PC-9 (cell line): Measurements from ENCODE around the gene GAB2. TPM values are rescaled to one million over a fixed set of nuclear protein-coding genes. Genes with fewer than 3 reads are reported as not detected.

ENCODE experiments used
- BruUV-seq: library from RNA; stranded (reverse); fragments of 400-500 nt; replicated peaks from 2 replicates; lab custom pipeline; 2021; lab: Mats Ljungman, UMichigan
- CTCF ChIA-PET: fragments of 300-600 bp; sonication (Branson Sonifier 250); formaldehyde crosslinking; loops from one replicate; lab custom pipeline; 2022; ENCODE audit warnings: antibody characterized with exemption; lab: Charles Lee
- POLR2A ChIA-PET: fragments of 300-600 bp; sonication (Branson Sonifier 250); formaldehyde crosslinking; loops from one replicate; lab custom pipeline; 2022; ENCODE audit warnings: antibody characterized with exemption; ENCODE audit not compliant: unreplicated experiment; lab: Charles Lee
- DNase-seq, 2 experiments: peaks; one replicate each; pipeline versions ENCODE4 v3.0.0 to v3.0.0-alpha.2; 2015 to 2022; ENCODE audit warnings: mixed read lengths in 1 of 2
- H2AFZ ChIP-seq: fragments of 200-600 bp; sonication (generic); 2 replicates; pipeline ENCODE4 v1.8.1; 2017; ENCODE audit warnings: antibody characterized with exemption
- H3F3A ChIP-seq: fragments of 200-600 bp; sonication (generic); 2 replicates; pipeline ENCODE4 v1.8.1; 2017; ENCODE audit warnings: antibody characterized with exemption, mild to moderate bottlenecking, low read depth; ENCODE audit not compliant: insufficient read depth
- H3K27ac ChIP-seq: fragments of 200-600 bp; sonication (generic); 2 replicates; pipeline ENCODE4 v1.6.1; 2016; ENCODE audit warnings: mixed run types
- H3K27me3 ChIP-seq: fragments of 200-600 bp; sonication (generic); 2 replicates; pipeline ENCODE4 v1.6.1; 2016; ENCODE audit warnings: low read depth, mixed run types; ENCODE audit not compliant: insufficient read depth
- H3K36me3 ChIP-seq: fragments of 200-600 bp; sonication (generic); 2 replicates; pipeline ENCODE4 v1.6.1; 2016; ENCODE audit warnings: low read depth, mixed run types
- H3K4me1 ChIP-seq: fragments of 200-600 bp; sonication (generic); replicated peaks from 2 replicates; pipeline ENCODE4 v1.6.1; 2016; ENCODE audit warnings: mixed run types; ENCODE audit not compliant: insufficient read depth
- H3K4me2 ChIP-seq: fragments of 200-600 bp; sonication (generic); 2 replicates; pipeline ENCODE4 v1.6.1; 2017; ENCODE audit warnings: mixed run types
- H3K4me3 ChIP-seq: fragments of 200-600 bp; sonication (generic); 2 replicates; pipeline ENCODE4 v1.6.1; 2016; ENCODE audit warnings: mixed run types
- H3K79me2 ChIP-seq: fragments of 200-600 bp; sonication (generic); 2 replicates; pipeline ENCODE4 v1.6.1; 2017; ENCODE audit warnings: low read depth, mixed run types
- H3K9me2 ChIP-seq: fragments of 200-600 bp; sonication (generic); 2 replicates; pipeline ENCODE4 v1.8.1; 2017; ENCODE audit warnings: mild to moderate bottlenecking; ENCODE audit not compliant: insufficient read depth
- H3K9me3 ChIP-seq: fragments of 200-600 bp; sonication (generic); 2 replicates; pipeline ENCODE4 v1.8.1; 2016; ENCODE audit warnings: low read depth; ENCODE audit not compliant: insufficient read depth
- H4K20me1 ChIP-seq: fragments of 200-600 bp; sonication (generic); 2 replicates; pipeline ENCODE4 v1.8.1; 2017; ENCODE audit not compliant: insufficient read depth
- CTCF ChIP-seq: fragments of 200-600 bp; sonication (generic); conservative IDR thresholded peaks from 2 replicates; pipeline ENCODE4 v1.6.1; 2017; ENCODE audit warnings: mixed run types, antibody characterized with exemption, mild to moderate bottlenecking, moderate library complexity
- EZH2 ChIP-seq: fragments of 200-600 bp; sonication (generic); IDR thresholded peaks from 2 replicates; pipeline ENCODE4 v1.8.0; 2017; ENCODE audit warnings: antibody characterized with exemption, low read depth
- intact Hi-C: fragments of 100-400 bp; cut with micrococcal nuclease; formaldehyde crosslinking; loops from one replicate; pipeline ENCODE4 v1.10.0; 2022; ENCODE audit not compliant: unreplicated experiment
- total RNA-seq: library from RNA; stranded (reverse); gene quantifications from 2 replicates; pipeline ENCODE4 v1.2.3, GENCODE V29; 2021

Gene GAB2
- total RNA-seq, 1 experiment from 2014 or later = 17.5 TPM

- Histone ChIP-seq H3K9me3 (no peaks in the 10 kb centered on the region), H3K27ac (no peak overlapping the region), H3K36me3 (no peaks in the 10 kb centered on the region), H3F3A (no peaks in the 10 kb centered on the region), H3K4me2 (no peak overlapping the region), H3K4me3 (no peak overlapping the region), H3K9me2 (no peaks in the 10 kb centered on the region; the same call in 1 of the 2 replicates), H3K79me2 (no peaks in the 10 kb centered on the region), H4K20me1 (no peaks in the 10 kb centered on the region), H2AFZ (no peak overlapping the region), H3K4me1 (peaks cover 10% of the 10 kb centered on the region; the same call in 1 of the 2 replicates), H3K27me3 (no peaks in the 10 kb centered on the region)
- TF ChIP-seq CTCF (no peak), EZH2 (no peak)
- no peak for DNase-seq
- no TSS peak for BruUV-seq
- ChIA-PET POLR2A (no interaction called here), CTCF (no interaction called here)
- intact Hi-C loops = loop anchor here (2.0 kb wide), 1 partner anchor 19 kb away; no protein-coding TSS in a partner anchor
Observed at GRCh38 chr11:78344094-78344493, 73.5 kb downstream of the GAB2 start.

- DNase-seq = no peak
- Histone ChIP-seq H3K4me3 (no peak overlapping the region), H3K27me3 (no peaks in the 10 kb centered on the region), H3K9me2 (no peaks in the 10 kb centered on the region; the same call in 1 of the 2 replicates), H3K4me1 (peaks cover 10% of the 10 kb centered on the region; the same call in 1 of the 2 replicates), H3K36me3 (no peaks in the 10 kb centered on the region), H3K27ac (no peak overlapping the region), H2AFZ (no peak overlapping the region), H3K9me3 (no peaks in the 10 kb centered on the region), H3K79me2 (no peaks in the 10 kb centered on the region), H4K20me1 (no peaks in the 10 kb centered on the region), H3F3A (no peaks in the 10 kb centered on the region), H3K4me2 (no peak overlapping the region)
- ChIA-PET CTCF (no interaction called here), POLR2A (no interaction called here)
- BruUV-seq = no TSS peak
- TF ChIP-seq CTCF (no peak), EZH2 (no peak)
- intact Hi-C loops = no loop called here
Observed at GRCh38 chr11:78343303-78343702, 74.3 kb downstream of the GAB2 start.

DNA sequence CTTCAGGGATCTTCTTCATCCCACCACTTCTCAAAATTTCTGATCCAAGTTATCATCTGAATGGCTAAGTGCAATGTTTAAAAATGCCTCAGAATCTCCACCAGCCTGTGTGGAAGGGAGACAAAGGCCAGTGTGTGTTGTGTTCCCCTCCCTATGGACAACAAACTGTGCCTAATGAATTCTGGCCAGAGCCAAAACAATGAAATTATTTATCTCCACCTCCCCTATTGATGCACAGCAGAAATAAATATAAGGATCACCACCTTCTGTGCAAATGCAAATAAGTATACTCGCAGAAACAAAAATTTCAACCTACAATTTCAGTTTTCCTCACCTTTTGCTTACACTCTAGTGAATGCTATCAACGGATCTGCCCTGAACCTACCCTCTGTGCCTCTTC is 75.8 kb downstream of the GAB2 start:
- no peak overlapping the region for H3K4me2 ChIP-seq
- H3K36me3 ChIP-seq = no peaks in the 10 kb centered on the region
- no peaks in the 10 kb centered on the region for H3K79me2 ChIP-seq
- no peak for TF ChIP-seq CTCF
- TF ChIP-seq EZH2 = no peak
- no peak overlapping the region for H3K27ac ChIP-seq
- H3K4me3 ChIP-seq = no peak overlapping the region
- no peak for DNase-seq
- no peak overlapping the region for H2AFZ ChIP-seq
- no peaks in the 10 kb centered on the region for H3K27me3 ChIP-seq
- no peaks in the 10 kb centered on the region for H3F3A ChIP-seq
- ChIA-PET CTCF (no interaction called here), POLR2A (no interaction called here)
- H3K4me1 ChIP-seq = peaks cover 7% of the 10 kb centered on the region; the same call in 1 of the 2 replicates
- H4K20me1 ChIP-seq = no peaks in the 10 kb centered on the region
- intact Hi-C loops = no loop called here
- H3K9me2 ChIP-seq = no peaks in the 10 kb centered on the region; the same call in 1 of the 2 replicates
- BruUV-seq = no TSS peak
- H3K9me3 ChIP-seq = no peaks in the 10 kb centered on the region
